Measurements from ENCODE around the gene TBL2. TPM values are rescaled to one million over a fixed set of nuclear protein-coding genes. Genes with fewer than 3 reads are reported as not detected.

Gene TBL2
- total and polyA plus RNA-seq, 10 of the 15 experiments (the other 5 are each of a cell fraction or from before 2014, with no cell fraction given): 1.1 to 49.7 (median 26.7) TPM

GRCh38 chr7:73522105-73522872, 56.1 kb downstream of the TBL2 start, which contains the start of gene BAZ1B (continued):
- TF ChIP-seq, protein P1, sequence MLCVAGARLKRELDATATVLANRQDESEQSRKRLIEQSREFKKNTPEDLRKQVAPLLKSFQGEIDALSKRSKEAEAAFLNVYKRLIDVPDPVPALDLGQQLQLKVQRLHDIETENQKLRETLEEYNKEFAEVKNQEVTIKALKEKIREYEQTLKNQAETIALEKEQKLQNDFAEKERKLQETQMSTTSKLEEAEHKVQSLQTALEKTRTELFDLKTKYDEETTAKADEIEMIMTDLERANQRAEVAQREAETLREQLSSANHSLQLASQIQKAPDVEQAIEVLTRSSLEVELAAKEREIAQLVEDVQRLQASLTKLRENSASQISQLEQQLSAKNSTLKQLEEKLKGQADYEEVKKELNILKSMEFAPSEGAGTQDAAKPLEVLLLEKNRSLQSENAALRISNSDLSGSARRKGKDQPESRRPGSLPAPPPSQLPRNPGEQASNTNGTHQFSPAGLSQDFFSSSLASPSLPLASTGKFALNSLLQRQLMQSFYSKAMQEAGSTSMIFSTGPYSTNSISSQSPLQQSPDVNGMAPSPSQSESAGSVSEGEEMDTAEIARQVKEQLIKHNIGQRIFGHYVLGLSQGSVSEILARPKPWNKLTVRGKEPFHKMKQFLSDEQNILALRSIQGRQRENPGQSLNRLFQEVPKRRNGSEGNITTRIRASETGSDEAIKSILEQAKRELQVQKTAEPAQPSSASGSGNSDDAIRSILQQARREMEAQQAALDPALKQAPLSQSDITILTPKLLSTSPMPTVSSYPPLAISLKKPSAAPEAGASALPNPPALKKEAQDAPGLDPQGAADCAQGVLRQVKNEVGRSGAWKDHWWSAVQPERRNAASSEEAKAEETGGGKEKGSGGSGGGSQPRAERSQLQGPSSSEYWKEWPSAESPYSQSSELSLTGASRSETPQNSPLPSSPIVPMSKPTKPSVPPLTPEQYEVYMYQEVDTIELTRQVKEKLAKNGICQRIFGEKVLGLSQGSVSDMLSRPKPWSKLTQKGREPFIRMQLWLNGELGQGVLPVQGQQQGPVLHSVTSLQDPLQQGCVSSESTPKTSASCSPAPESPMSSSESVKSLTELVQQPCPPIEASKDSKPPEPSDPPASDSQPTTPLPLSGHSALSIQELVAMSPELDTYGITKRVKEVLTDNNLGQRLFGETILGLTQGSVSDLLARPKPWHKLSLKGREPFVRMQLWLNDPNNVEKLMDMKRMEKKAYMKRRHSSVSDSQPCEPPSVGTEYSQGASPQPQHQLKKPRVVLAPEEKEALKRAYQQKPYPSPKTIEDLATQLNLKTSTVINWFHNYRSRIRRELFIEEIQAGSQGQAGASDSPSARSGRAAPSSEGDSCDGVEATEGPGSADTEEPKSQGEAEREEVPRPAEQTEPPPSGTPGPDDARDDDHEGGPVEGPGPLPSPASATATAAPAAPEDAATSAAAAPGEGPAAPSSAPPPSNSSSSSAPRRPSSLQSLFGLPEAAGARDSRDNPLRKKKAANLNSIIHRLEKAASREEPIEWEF (IDR thresholded peaks at IDR 0.05; ENCODE audit: insufficient replicate concordance, low read depth, low read length): no peak
- TF ChIP-seq SIN3A (IDR thresholded peaks at IDR 0.05; ENCODE audit: low read depth, low read length) (0 out of 2 replicates have a peak, but pooled peaks have one; percentile 56), ATF7 (IDR thresholded peaks at IDR 0.05; ENCODE audit: low read depth) (peak; percentile 72), TCF12 (IDR thresholded peaks at IDR 0.05; ENCODE audit: low read depth, low read length) (peak; percentile 57; the same call in 1 of the 2 replicates), STAT3 (IDR thresholded peaks at IDR 0.05; ENCODE audit: low read depth, low read length) (no peak), ZBED1 (IDR thresholded peaks at IDR 0.05; ENCODE audit: borderline replicate concordance) (peak; percentile 60; the same call in 1 of the 2 replicates), MTA3 (IDR thresholded peaks at IDR 0.05; ENCODE audit: borderline replicate concordance, low read length) (no peak), POLR2A (IDR thresholded peaks at IDR 0.05; ENCODE audit: low read depth, low read length) (peak; percentile 86), SUZ12 (IDR thresholded peaks at IDR 0.05; ENCODE audit: unreplicated experiment) (no peak), SMC3 (IDR thresholded peaks at IDR 0.05; ENCODE audit: borderline replicate concordance, low read length) (no peak), RAD51 (IDR thresholded peaks at IDR 0.05) (no peak; the same call in 1 of the 2 replicates), SUPT20H (IDR thresholded peaks at IDR 0.05; ENCODE audit: borderline replicate concordance, control insufficient read depth, low read depth, low read length) (no peak), FOXM1 (IDR thresholded peaks at IDR 0.05; ENCODE audit: low read depth, low read length) (peak; percentile 30; the same call in 1 of the 2 replicates), STAT1 (conservative IDR thresholded peaks at IDR 0.05) (0 out of 2 replicates have a peak, but pooled peaks have one; percentile 45), IKZF1 (conservative IDR thresholded peaks at IDR 0.05) (peak; percentile 89), TCF7 (IDR thresholded peaks at IDR 0.05; ENCODE audit: borderline replicate concordance) (no peak), TARDBP (IDR thresholded peaks at IDR 0.05; ENCODE audit: borderline replicate concordance) (peak; percentile 37; the same call in 1 of the 2 replicates), MEF2B (IDR thresholded peaks at IDR 0.05; ENCODE audit: partially characterized antibody, poor library complexity, severe bottlenecking) (peak; percentile 45), CHD4 (IDR thresholded peaks at IDR 0.05) (no peak), ZNF217 (IDR thresholded peaks at IDR 0.05) (no peak), DPF2 (IDR thresholded peaks at IDR 0.05) (peak; percentile 96)
- TF ChIP-seq, protein P2, sequence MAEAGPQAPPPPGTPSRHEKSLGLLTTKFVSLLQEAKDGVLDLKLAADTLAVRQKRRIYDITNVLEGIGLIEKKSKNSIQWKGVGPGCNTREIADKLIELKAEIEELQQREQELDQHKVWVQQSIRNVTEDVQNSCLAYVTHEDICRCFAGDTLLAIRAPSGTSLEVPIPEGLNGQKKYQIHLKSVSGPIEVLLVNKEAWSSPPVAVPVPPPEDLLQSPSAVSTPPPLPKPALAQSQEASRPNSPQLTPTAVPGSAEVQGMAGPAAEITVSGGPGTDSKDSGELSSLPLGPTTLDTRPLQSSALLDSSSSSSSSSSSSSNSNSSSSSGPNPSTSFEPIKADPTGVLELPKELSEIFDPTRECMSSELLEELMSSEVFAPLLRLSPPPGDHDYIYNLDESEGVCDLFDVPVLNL (IDR thresholded peaks at IDR 0.05; ENCODE audit: low read depth, low read length): peak; percentile 78
- TF ChIP-seq, protein P3, sequence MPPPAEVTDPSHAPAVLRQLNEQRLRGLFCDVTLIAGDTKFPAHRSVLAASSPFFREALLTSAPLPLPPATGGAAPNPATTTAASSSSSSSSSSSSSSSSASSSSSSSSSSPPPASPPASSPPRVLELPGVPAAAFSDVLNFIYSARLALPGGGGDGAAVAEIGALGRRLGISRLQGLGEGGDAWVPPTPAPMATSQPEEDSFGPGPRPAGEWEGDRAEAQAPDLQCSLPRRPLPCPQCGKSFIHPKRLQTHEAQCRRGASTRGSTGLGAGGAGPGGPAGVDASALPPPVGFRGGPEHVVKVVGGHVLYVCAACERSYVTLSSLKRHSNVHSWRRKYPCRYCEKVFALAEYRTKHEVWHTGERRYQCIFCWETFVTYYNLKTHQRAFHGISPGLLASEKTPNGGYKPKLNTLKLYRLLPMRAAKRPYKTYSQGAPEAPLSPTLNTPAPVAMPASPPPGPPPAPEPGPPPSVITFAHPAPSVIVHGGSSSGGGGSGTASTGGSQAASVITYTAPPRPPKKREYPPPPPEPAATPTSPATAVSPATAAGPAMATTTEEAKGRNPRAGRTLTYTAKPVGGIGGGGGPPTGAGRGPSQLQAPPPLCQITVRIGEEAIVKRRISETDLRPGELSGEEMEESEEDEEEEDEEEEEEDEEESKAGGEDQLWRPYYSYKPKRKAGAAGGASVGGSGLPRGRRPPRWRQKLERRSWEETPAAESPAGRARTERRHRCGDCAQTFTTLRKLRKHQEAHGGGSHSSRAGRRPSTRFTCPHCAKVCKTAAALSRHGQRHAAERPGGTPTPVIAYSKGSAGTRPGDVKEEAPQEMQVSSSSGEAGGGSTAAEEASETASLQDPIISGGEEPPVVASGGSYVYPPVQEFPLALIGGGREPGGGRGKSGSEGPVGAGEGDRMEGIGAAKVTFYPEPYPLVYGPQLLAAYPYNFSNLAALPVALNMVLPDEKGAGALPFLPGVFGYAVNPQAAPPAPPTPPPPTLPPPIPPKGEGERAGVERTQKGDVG (CRISPR knock-in tag; IDR thresholded peaks at IDR 0.05): no peak

Data from GM12878 (cell line).